Parathyroid adenoma (tissue), 2 donors: ENCODE data around the gene DYNC2I2.

Source experiments
- H2AFZ ChIP-seq: fragments of 300-600 bp; sonication (generic); one replicate; pipeline ENCODE4 v1.7.0; 2017; ENCODE audit warnings: antibody characterized with exemption, mild to moderate bottlenecking
- H3K27ac ChIP-seq: fragments of 300-600 bp; sonication (generic); one replicate; pipeline ENCODE4 v1.7.0; 2017
- H3K27me3 ChIP-seq: fragments of 300-600 bp; sonication (generic); one replicate; pipeline ENCODE4 v1.7.0; 2017; ENCODE audit warnings: low read length; ENCODE audit not compliant: control insufficient read depth, insufficient read depth
- H3K36me3 ChIP-seq: fragments of 300-600 bp; sonication (generic); one replicate; pipeline ENCODE4 v1.7.0; 2017; ENCODE audit warnings: low read length; ENCODE audit not compliant: control insufficient read depth, insufficient read depth
- H3K4me1 ChIP-seq: fragments of 300-600 bp; sonication (generic); one replicate; pipeline ENCODE4 v1.7.0; 2017; ENCODE audit warnings: control low read depth
- H3K4me2 ChIP-seq: fragments of 300-600 bp; sonication (generic); one replicate; pipeline ENCODE4 v1.7.0; 2017; ENCODE audit warnings: low read length
- H3K4me3 ChIP-seq: fragments of 300-600 bp; sonication (generic); one replicate; pipeline ENCODE4 v1.7.0; 2017; ENCODE audit warnings: low read depth, low read length
- H3K79me2 ChIP-seq: fragments of 300-600 bp; sonication (generic); one replicate; pipeline ENCODE4 v1.7.0; 2017; ENCODE audit warnings: control low read depth
- H3K9ac ChIP-seq: fragments of 300-600 bp; sonication (generic); one replicate; pipeline ENCODE4 v1.7.0; 2017; ENCODE audit warnings: mild to moderate bottlenecking
- H3K9me3 ChIP-seq: fragments of 300-600 bp; sonication (generic); one replicate; pipeline ENCODE4 v1.7.0; 2017; ENCODE audit warnings: low read length; ENCODE audit not compliant: control insufficient read depth
- CTCF ChIP-seq: fragments of 300-600 bp; sonication (generic); IDR thresholded peaks from one replicate; pipeline ENCODE4 v1.7.0; 2017; ENCODE audit warnings: antibody characterized with exemption, mild to moderate bottlenecking
- donor health status: primary hyperparathyroidism.

DYNC2I2 gene

GRCh38 chr9:128631636-128632035 is 25.0 kb downstream of the DYNC2I2 start:
- H3K79me2 ChIP-seq = no peaks in the 10 kb centered on the region
- no peak overlapping the region for H3K4me2 ChIP-seq
- no peak overlapping the region for H3K9ac ChIP-seq
- no peaks in the 10 kb centered on the region for H3K27me3 ChIP-seq
- H3K9me3 ChIP-seq = no peaks in the 10 kb centered on the region
- no peak overlapping the region for H2AFZ ChIP-seq
- no peak for TF ChIP-seq CTCF
- no peaks in the 10 kb centered on the region for H3K36me3 ChIP-seq
- no peak overlapping the region for H3K4me3 ChIP-seq
- no peak overlapping the region for H3K27ac ChIP-seq
- H3K4me1 ChIP-seq = no peaks in the 10 kb centered on the region

- no peaks in the 10 kb centered on the region for H3K4me1 ChIP-seq
- H3K79me2 ChIP-seq = no peaks in the 10 kb centered on the region
- no peak overlapping the region for H3K4me3 ChIP-seq
- no peak for TF ChIP-seq CTCF
- H3K9me3 ChIP-seq = no peaks in the 10 kb centered on the region
- no peak overlapping the region for H3K4me2 ChIP-seq
- no peak overlapping the region for H3K9ac ChIP-seq
- no peaks in the 10 kb centered on the region for H3K27me3 ChIP-seq
- no peak overlapping the region for H2AFZ ChIP-seq
- no peaks in the 10 kb centered on the region for H3K36me3 ChIP-seq
- no peak overlapping the region for H3K27ac ChIP-seq
These were observed 26.6 kb downstream of the DYNC2I2 start for GRCh38 chr9:128629852-128630545.

GRCh38 chr9:128629136-128629535 is 27.5 kb downstream of the DYNC2I2 start:
- no peaks in the 10 kb centered on the region for H3K79me2 ChIP-seq
- H3K4me2 ChIP-seq = no peak overlapping the region
- H3K27me3 ChIP-seq = no peaks in the 10 kb centered on the region
- H3K9me3 ChIP-seq = no peaks in the 10 kb centered on the region
- H3K36me3 ChIP-seq = no peaks in the 10 kb centered on the region
- H3K9ac ChIP-seq = no peak overlapping the region
- H2AFZ ChIP-seq = no peak overlapping the region
- TF ChIP-seq CTCF = no peak
- no peak overlapping the region for H3K27ac ChIP-seq
- H3K4me1 ChIP-seq = no peaks in the 10 kb centered on the region
- no peak overlapping the region for H3K4me3 ChIP-seq

- H2AFZ ChIP-seq = no peak overlapping the region
- TF ChIP-seq CTCF = no peak
- H3K36me3 ChIP-seq = no peaks in the 10 kb centered on the region
- H3K4me3 ChIP-seq = no peak overlapping the region
- no peaks in the 10 kb centered on the region for H3K79me2 ChIP-seq
- H3K27ac ChIP-seq = no peak overlapping the region
- no peaks in the 10 kb centered on the region for H3K27me3 ChIP-seq
- H3K4me2 ChIP-seq = no peak overlapping the region
- no peaks in the 10 kb centered on the region for H3K4me1 ChIP-seq
- H3K9ac ChIP-seq = no peak overlapping the region
- no peaks in the 10 kb centered on the region for H3K9me3 ChIP-seq
These were observed 28.1 kb downstream of the DYNC2I2 start for GRCh38 chr9:128628471-128629048.

GRCh38 chr9:128627906-128628305 is 28.7 kb downstream of the DYNC2I2 start:
- H3K4me2 ChIP-seq = no peak overlapping the region
- no peaks in the 10 kb centered on the region for H3K36me3 ChIP-seq
- H3K9me3 ChIP-seq = no peaks in the 10 kb centered on the region
- no peaks in the 10 kb centered on the region for H3K4me1 ChIP-seq
- no peaks in the 10 kb centered on the region for H3K79me2 ChIP-seq
- no peak overlapping the region for H2AFZ ChIP-seq
- no peak for TF ChIP-seq CTCF
- no peak overlapping the region for H3K4me3 ChIP-seq
- H3K9ac ChIP-seq = no peak overlapping the region
- H3K27me3 ChIP-seq = no peaks in the 10 kb centered on the region
- no peak overlapping the region for H3K27ac ChIP-seq
